ENCODE measurements around the gene C12orf75. TPM values are rescaled to one million over a fixed set of nuclear protein-coding genes. Genes with fewer than 3 reads are reported as not detected.

Gene C12orf75
- total and polyA plus RNA-seq, 2 experiments from 2014 or later = 43.9 to 69.8 TPM

GRCh38 chr12:105351523-105351922, 21.0 kb downstream of the C12orf75 start:
- H2AFZ ChIP-seq = no peak overlapping the region
- H3K27ac ChIP-seq (ENCODE audit: low read depth) = no peak overlapping the region
- no peaks in the 10 kb centered on the region for H3K79me2 ChIP-seq (replicated peaks; ENCODE audit: insufficient read depth)
- no peak overlapping the region for H3K4me3 Mint-ChIP-seq
- TF ChIP-seq NANOG (IDR thresholded peaks at IDR 0.05; ENCODE audit: borderline replicate concordance) (no peak), REST (IDR thresholded peaks at IDR 0.05; ENCODE audit: unreplicated experiment) (no peak), EZH2 (IDR thresholded peaks at IDR 0.05; ENCODE audit: low read depth, unreplicated experiment) (no peak), ZNF114 (CRISPR knock-in tag; IDR thresholded peaks at IDR 0.05) (no peak), JUNB (IDR thresholded peaks at IDR 0.05; ENCODE audit: unreplicated experiment) (no peak), ETS1 (IDR thresholded peaks at IDR 0.05) (no peak), ZNF331 (CRISPR knock-in tag; IDR thresholded peaks at IDR 0.05; ENCODE audit: low read depth) (no peak), CREB1 (CRISPR knock-in tag; IDR thresholded peaks at IDR 0.05; ENCODE audit: low read depth) (no peak), ZNF462 (CRISPR knock-in tag; IDR thresholded peaks at IDR 0.05) (no peak), POLR2AphosphoS5 (IDR thresholded peaks at IDR 0.05; ENCODE audit: low read depth) (no peak), EZH2phosphoT487 (IDR thresholded peaks at IDR 0.05; ENCODE audit: unreplicated experiment) (no peak), STAT1 (IDR thresholded peaks at IDR 0.05; ENCODE audit: unreplicated experiment) (no peak), CTCF (conservative IDR thresholded peaks at IDR 0.05; ENCODE audit: low read depth in 2 of 2) (no peak)
- no peaks in the 10 kb centered on the region for H3K9me2 ChIP-seq (ENCODE audit: insufficient read depth)
- no peaks in the 10 kb centered on the region for H3K27me3 ChIP-seq (ENCODE audit: insufficient read depth)
- H4K20me1 ChIP-seq (replicated peaks; ENCODE audit: insufficient read depth) = no peaks in the 10 kb centered on the region
- no peaks in the 10 kb centered on the region for H3K36me3 Mint-ChIP-seq (ENCODE audit: low read depth)
- peaks cover 6% of the 10 kb centered on the region; the same call in 1 of the 2 replicates for H3K4me1 ChIP-seq (ENCODE audit: insufficient read depth)
- H3K9me3 Mint-ChIP-seq = no peaks in the 10 kb centered on the region
- no peak overlapping the region for H3K4me3 ChIP-seq
- no peaks in the 10 kb centered on the region for H3F3A ChIP-seq (replicated peaks; ENCODE audit: low read depth)
- peaks cover 2% of the 10 kb centered on the region for H3K27me3 Mint-ChIP-seq (ENCODE audit: insufficient read depth, low read depth, poor library complexity)
- H3K4me1 Mint-ChIP-seq = peaks cover 20% of the 10 kb centered on the region
- no peaks in the 10 kb centered on the region for H3K36me3 ChIP-seq (ENCODE audit: insufficient read depth)
- ATAC-seq (no peak), DNase-seq (ENCODE audit: low spot score) (no peak)
- H3K27ac Mint-ChIP-seq = no peak overlapping the region
- H3K4me2 ChIP-seq = no peak overlapping the region

Measured in GM23338 (cell line).